HG03432 (cell line): ENCODE results near the gene GRAPL.
"Not testable (repeated sequence)": the region's sequence is repeated elsewhere in the genome, so short reads cannot be mapped to it uniquely, and the experiment has no call there.

Source experiments
- ATAC-seq: cut with Tn5 transposase; IDR thresholded peaks from one replicate; pipeline ENCODE4 v1.9.1; 2021; ENCODE audit warnings: mild to moderate bottlenecking, moderate library complexity; ENCODE audit not compliant: unreplicated experiment

The GRAPL gene

DNA sequence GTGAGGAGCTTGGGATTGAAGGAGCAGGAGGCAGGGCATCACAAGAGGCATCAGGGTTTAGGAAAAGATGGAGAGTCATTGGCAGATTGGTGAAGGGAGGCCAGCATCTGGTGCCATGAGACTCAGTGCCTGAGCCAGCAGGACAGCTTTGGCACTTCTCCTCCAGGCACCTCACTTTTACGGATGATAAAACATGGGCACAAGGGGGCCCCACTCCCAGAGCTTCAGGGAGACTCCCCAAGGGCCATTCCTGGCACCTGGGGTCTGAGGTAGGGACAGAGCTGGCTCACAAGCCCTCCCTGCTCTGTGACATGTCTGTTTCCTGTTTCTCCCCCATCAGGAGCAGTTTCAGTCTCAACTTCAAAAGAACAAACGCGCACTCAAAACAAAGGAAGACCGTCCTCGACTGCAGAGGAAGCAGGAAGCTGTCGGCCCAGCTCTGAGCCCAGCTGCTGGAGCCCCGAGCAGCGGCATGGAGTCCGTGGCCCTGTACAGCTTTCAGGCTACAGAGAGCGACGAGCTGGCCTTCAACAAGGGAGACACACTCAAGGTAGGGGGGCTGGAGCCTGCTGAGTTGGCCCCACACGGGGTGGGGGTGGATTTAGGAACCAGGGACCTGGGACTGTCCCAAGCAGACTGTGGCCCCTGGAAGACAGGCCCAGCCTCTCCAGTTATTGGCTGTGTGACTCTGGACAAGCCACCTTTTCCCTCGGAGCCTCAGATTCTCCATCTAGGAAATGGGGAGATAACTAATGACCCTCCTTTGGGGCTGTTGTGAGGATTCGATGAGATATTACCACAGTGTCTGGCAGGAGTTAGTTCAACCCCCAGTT is at the start of gene GRAPL:
TSS of gene GRAPL (plus strand) at position 442 of the 833 bp plus-strand sequence. CDS start at position 473, 31 bp downstream.
- not testable (repeated sequence) for ATAC-seq

- ATAC-seq: not testable (repeated sequence)
Observed at GRCh38 chr17:19088804-19089685, 38.3 kb upstream of the GRAPL start.

DNA sequence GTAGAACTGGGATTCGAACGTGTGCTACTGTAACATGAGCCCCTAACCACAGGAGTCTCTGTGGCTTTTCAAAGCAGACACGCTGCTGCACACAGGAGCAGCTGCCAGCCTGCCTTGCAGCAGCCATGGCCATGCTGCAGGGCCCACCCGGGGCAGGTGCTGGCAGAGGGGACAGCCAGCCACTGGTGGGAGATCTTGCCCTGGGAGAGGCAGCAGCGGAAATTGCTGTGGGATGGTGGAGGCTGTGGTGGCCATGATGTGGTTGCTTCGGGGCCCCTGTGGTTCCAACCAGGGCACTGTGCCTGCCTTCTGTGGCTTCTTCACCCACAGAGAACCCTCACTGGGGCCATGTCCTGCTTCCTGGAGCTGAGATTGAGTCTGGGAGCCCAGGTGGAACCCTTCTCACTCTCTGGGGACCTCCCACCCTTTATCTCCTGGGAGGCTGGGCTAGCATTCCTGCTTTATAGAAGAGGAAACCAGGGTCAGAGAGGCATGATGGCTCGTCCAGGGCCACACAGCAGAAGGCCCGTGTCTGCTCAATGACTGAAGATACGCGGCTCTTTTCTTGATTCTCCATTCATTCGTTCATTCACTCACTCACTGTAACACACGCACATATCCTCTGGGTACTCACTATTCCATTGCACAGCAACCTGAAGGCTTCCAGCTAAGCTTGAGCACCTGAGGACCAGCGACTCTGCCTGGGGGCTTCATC is 37.2 kb upstream of the GRAPL start:
- peak; percentile 53 for ATAC-seq

DNA sequence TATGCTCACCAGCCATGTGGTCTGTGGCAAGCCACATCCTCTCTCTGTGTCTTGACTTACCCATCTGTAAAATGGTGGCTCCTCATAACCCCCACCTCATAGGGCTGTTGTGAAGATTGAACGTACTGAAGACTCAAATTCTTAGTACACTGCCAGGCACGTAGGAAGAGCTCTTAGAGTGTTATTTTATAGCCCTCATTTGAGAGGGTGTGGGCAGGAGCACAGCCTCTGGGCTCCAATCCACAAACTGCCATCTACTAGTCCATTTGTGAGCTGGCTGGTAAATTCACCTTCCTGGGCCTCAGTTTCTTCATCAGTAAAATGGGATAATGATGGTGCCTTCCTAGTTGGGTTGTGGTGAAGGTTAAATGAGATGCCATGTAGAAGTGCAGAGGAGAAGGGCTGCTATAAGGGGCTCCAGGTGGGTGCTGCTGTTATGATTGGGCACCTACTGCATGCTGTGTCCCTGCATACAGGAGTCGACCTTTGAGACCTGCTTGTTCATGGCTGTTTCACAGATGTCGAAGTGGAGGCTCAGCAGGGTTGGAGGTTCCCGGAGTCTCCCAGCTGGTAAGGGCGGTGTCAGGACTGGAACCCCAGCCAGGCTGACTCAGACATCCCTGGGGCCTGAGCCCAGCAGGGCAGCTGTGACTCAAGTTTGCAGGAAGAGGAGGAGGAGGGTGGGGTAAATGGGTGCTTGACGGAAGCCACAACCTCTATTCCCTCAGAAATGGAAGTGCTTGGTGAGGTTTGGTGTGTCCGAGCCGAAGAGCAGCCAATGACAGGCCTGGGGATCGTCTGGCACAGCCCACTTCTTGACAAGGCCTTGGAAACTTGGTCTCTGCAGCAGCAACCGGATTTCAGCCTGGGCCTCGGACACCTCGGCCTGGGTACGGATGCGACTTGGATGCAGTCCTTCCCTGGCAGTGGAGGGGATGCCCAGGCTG is 34.4 kb upstream of the GRAPL start:
- ATAC-seq: not testable (repeated sequence)

- not testable (repeated sequence) for ATAC-seq
Observed at GRCh38 chr17:19093684-19094438, 33.5 kb upstream of the GRAPL start.

- not testable (repeated sequence) for ATAC-seq
Observed at GRCh38 chr17:19108517-19108916, 18.9 kb upstream of the GRAPL start.

- ATAC-seq: peak; percentile 2
Observed at GRCh38 chr17:19110189-19111097, 16.9 kb upstream of the GRAPL start.

DNA sequence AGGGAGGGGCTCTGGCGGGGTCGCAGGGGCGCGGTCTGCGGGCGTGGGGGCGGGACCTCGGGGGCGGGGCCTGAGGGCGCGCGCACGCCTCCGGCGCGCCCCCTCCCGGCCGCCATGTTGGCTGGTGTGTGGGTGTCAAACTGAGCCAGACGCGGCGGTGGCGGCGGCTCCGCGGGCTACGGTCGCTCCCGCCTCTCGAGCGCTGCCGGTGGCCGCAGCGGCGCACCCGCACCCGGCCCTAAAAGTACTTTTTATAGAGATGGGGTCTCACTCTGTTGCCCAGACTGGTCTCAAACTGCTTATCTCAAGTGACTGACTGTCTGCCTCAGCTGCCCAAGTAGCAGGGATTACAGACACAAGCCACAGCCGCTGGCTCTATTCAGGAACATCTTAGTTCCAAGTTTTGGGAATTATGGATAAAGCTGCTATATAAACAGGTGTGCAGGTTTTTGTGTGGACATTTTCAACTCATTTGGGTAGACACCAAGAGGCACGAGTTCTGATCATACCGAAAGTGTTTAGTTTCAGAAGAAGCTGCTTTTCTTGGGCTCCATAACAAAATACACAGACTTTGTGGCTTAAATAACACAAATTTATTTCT is 16.2 kb upstream of the GRAPL start:
- peak; percentile 87 for ATAC-seq

DNA sequence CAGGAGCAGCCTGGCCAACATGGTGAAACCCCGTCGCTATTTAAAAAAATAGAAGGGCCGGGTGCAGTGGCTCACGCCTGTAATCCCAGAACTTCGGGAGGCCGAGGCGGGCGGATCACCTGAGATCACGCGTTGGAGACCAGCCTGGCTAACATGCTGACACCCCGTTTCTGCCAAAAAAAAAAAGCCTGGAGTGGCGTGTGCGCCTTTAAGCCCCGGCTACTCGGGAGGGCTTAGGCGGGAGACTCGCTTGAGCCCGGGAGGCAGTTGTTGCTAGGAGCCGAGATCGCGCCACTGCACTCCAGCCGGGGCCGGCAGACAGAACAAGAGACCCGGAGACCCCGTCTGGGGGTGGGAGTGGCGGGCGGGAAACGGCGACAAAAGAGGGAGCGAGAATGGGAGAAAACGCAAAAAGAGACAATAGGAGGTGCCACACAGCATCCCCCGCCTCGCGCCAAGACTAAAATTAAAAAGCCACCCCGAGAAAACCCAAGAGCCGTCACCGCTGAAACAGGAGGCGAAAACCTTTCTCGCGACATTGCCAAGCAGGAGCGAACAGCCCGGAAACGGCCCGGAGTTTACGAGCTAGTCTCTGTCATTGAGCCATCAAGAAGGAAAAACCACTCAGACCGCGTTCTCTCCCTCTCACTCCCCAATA is 15.5 kb upstream of the GRAPL start:
- peak; percentile 25 for ATAC-seq

DNA sequence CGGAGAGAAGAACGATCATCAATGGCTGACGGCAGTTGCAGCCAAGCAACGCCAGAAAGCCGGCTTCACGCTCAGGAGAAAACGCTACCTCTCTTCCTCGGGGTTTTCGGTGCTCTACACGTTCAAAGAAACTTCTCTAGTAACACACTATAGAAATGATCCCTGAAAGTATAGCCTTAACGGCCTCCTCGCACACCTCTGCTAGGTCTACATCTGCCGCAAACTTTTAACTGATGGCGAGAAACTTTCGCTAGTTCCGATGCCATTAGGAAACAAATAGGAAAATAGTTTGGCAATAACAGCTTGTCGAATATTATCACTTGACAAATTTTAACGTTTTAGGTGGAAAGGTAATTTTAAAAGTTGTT is 14.9 kb upstream of the GRAPL start:
- ATAC-seq: not testable (repeated sequence)

DNA sequence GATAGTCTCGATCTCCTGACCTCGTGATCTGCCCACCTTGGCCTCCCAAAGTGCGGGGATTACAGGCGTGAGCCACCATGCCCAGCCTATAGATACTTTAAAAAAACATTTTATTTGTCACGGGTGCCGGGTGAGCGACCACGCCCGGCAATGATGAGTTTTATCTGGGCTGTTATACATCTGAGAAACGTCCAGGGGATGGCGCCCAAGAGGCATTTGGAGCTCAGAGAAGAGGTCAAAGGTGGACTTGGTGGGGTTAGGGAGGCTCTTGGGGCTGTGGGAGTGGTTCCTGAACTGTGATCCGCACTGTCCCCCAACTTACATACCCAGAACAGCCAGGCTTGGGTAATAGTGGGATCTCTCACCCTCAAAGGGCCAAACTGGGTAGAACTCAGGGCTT is 8.7 kb upstream of the GRAPL start:
- peak; percentile 52 for ATAC-seq

- not testable (repeated sequence) for ATAC-seq
Observed at GRCh38 chr17:19125289-19125688, 2.1 kb upstream of the GRAPL start.

GRCh38 chr17:19129500-19129899 is 2.1 kb downstream of the GRAPL start:
- not testable (repeated sequence) for ATAC-seq

DNA sequence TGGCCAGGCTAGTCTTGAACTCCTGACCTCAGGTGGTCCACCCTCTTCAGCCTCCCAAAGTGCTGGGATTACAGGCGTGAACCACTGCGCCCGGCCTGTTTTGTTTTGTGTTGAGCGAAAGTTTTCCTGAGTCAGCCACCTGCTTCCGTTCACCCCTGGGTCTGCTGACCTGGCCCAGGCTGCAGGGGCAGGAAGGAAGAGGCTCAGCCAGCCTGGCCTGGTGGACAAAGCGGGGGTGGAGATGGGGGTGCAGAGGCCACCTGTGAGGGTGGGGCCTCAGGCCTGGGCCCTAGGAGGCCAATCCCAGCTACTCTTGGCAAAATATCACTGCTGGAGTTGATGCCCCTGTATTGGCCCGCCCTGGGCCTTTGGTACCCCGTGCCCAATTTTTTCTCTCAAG is 3.7 kb downstream of the GRAPL start:
- not testable (repeated sequence) for ATAC-seq

- not testable (repeated sequence) for ATAC-seq
Observed at GRCh38 chr17:19131772-19132171, 4.4 kb downstream of the GRAPL start.

- ATAC-seq: not testable (repeated sequence)
Observed at GRCh38 chr17:19133793-19134192, 6.4 kb downstream of the GRAPL start.

DNA sequence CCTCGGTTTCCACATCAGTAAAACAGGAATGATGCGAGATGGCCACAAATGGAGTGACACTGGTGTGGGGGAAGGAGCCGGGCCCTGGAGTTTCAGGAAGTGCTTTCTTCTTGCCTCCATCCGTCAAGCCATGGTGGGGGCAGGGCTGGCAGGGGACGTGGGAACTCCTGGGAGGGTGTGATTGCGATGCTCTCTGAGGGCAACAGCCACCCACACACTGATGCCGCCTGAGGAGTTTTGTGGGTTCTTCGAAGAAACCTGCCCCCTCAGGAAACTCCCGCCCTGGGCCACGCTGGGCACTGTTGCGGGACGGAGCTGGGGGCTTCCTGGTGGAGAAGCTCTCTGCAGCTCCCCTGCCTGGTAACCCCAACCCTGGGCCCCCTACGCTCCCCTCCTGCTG is 8.0 kb downstream of the GRAPL start:
- peak; percentile 17 for ATAC-seq
